ENCODE results near the gene DNALI1.
"Not testable (repeated sequence)": the region's sequence is repeated elsewhere in the genome, so short reads cannot be mapped to it uniquely, and the experiment has no call there.

Gene DNALI1

GRCh38 chr1:37556712-37557196, at the start of gene DNALI1:
Gene DNALI1 (plus strand): TSS chr1:37556940. CDS start chr1:37556995, 55 bp downstream.
- peak; percentile 67 for DNase-seq (ENCODE audit: extremely low read depth, low read depth)
- TF ChIP-seq CTCF (IDR thresholded peaks at IDR 0.05; ENCODE audit: low read depth, low read length): no peak

- no peak for DNase-seq (ENCODE audit: extremely low read depth, low read depth)
- no peak for TF ChIP-seq CTCF (IDR thresholded peaks at IDR 0.05; ENCODE audit: low read depth, low read length)
Measured at GRCh38 chr1:37509181-37509580, 47.6 kb upstream of the DNALI1 start.

- DNase-seq (ENCODE audit: extremely low read depth, low read depth): no peak
- TF ChIP-seq CTCF (IDR thresholded peaks at IDR 0.05; ENCODE audit: low read depth, low read length): no peak
Measured at GRCh38 chr1:37513795-37514349, 42.9 kb upstream of the DNALI1 start.

- peak; percentile 12 for TF ChIP-seq CTCF (IDR thresholded peaks at IDR 0.05; ENCODE audit: low read depth, low read length)
- DNase-seq (ENCODE audit: extremely low read depth, low read depth): peak; percentile 50
Measured at GRCh38 chr1:37514350-37515184, 42.2 kb upstream of the DNALI1 start, which contains the start of gene MEAF6. Gene MEAF6 (minus strand): TSS chr1:37514766. CDS start chr1:37514746, 20 bp downstream.

GRCh38 chr1:37515185-37516034, 41.3 kb upstream of the DNALI1 start:
- no peak for TF ChIP-seq CTCF (IDR thresholded peaks at IDR 0.05; ENCODE audit: low read depth, low read length)
- DNase-seq (ENCODE audit: extremely low read depth, low read depth): no peak

- no peak for DNase-seq (ENCODE audit: extremely low read depth, low read depth)
Measured at GRCh38 chr1:37517569-37517968, 39.2 kb upstream of the DNALI1 start.

GRCh38 chr1:37518241-37518640, 38.5 kb upstream of the DNALI1 start:
- not testable (repeated sequence) for DNase-seq (ENCODE audit: extremely low read depth, low read depth)

More at GRCh38 chr1:37517569-37517968, 39.2 kb upstream of the DNALI1 start:
- TF ChIP-seq CTCF (IDR thresholded peaks at IDR 0.05; ENCODE audit: low read depth, low read length): no peak

- not testable (repeated sequence) for DNase-seq (ENCODE audit: extremely low read depth, low read depth)
Measured at GRCh38 chr1:37518929-37519328, 37.8 kb upstream of the DNALI1 start.

Data from AG09319 (cell line).